ENCODE measurements around the gene CRB3. TPM values are rescaled to one million over a fixed set of nuclear protein-coding genes. Genes with fewer than 3 reads are reported as not detected.
A peak's percentile ranks its signal among the peaks of the same experiment; 100 is the strongest.

The CRB3 gene
- polyA plus RNA-seq, 3 donors: not detected

GRCh38 chr19:6415591-6416190 is 48.4 kb upstream of the CRB3 start:
- Histone ChIP-seq H4K20me1 (ENCODE audit: insufficient read depth, low read length) (peaks cover 30% of the 10 kb centered on the region), H3K4me2 (replicated peaks; ENCODE audit: extremely low read depth, low read length, poor library complexity, severe bottlenecking) (no peak overlapping the region), H3K27me3 (ENCODE audit: control insufficient read depth in 2 of 2, insufficient read depth in 2 of 2, low read length in 2 of 2) (no peaks in the 10 kb centered on the region), H3K36me3 (replicated peaks in 1 of 2; ENCODE audit: control insufficient read depth in 1 of 2, insufficient read depth in 2 of 2, low read length in 2 of 2) (peaks cover 69 to 72% of the 10 kb centered on the region in 2 donors), H3K9ac (ENCODE audit: insufficient read depth, low read length, poor library complexity, severe bottlenecking) (no peak overlapping the region), H3K4me3 (replicated peaks in 1 of 3; ENCODE audit: low read depth in 2 of 3, low read length in 3 of 3) (no peak overlapping the region), H3K27ac (ENCODE audit: low read depth in 1 of 2, low read length in 2 of 2) (no peak overlapping the region), H3K79me2 (ENCODE audit: insufficient read depth, low read length) (peaks cover 25% of the 10 kb centered on the region), H3K9me3 (replicated peaks in 1 of 2; ENCODE audit: control insufficient read depth in 1 of 2, insufficient read depth in 1 of 2, low read length in 2 of 2) (no peaks in the 10 kb centered on the region), H2AFZ (ENCODE audit: insufficient read depth, low read depth, low read length, poor library complexity, severe bottlenecking) (no peak overlapping the region), H3K4me1 (ENCODE audit: control insufficient read depth in 1 of 2, insufficient read depth in 2 of 2, low read length in 2 of 2) (no peaks in the 10 kb centered on the region)
- Mint-ChIP-seq H3K27me3 (ENCODE audit: low read depth in 3 of 3) (peaks cover 0 to 2% (median 1%) of the 10 kb centered on the region in 3 donors), H3K4me1 (no peaks in the 10 kb centered on the region), H3K27ac (no peak overlapping the region), H3K9me3 (peaks cover 0 to 3% (median 0%) of the 10 kb centered on the region in 7 donors), H3K36me3 (peaks cover 68 to 77% of the 10 kb centered on the region in 2 donors), H3K4me3 (no peak overlapping the region)
- DNase-seq: no peak
- WGBS (ENCODE audit: insufficient coverage): 97% methylated on average over 32 of the region's 32 CpGs
- TF ChIP-seq, protein P1, sequence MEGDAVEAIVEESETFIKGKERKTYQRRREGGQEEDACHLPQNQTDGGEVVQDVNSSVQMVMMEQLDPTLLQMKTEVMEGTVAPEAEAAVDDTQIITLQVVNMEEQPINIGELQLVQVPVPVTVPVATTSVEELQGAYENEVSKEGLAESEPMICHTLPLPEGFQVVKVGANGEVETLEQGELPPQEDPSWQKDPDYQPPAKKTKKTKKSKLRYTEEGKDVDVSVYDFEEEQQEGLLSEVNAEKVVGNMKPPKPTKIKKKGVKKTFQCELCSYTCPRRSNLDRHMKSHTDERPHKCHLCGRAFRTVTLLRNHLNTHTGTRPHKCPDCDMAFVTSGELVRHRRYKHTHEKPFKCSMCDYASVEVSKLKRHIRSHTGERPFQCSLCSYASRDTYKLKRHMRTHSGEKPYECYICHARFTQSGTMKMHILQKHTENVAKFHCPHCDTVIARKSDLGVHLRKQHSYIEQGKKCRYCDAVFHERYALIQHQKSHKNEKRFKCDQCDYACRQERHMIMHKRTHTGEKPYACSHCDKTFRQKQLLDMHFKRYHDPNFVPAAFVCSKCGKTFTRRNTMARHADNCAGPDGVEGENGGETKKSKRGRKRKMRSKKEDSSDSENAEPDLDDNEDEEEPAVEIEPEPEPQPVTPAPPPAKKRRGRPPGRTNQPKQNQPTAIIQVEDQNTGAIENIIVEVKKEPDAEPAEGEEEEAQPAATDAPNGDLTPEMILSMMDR (IDR thresholded peaks at IDR 0.05): no peak
- intact Hi-C loops (cut with micrococcal nuclease): no loop called here

DNA sequence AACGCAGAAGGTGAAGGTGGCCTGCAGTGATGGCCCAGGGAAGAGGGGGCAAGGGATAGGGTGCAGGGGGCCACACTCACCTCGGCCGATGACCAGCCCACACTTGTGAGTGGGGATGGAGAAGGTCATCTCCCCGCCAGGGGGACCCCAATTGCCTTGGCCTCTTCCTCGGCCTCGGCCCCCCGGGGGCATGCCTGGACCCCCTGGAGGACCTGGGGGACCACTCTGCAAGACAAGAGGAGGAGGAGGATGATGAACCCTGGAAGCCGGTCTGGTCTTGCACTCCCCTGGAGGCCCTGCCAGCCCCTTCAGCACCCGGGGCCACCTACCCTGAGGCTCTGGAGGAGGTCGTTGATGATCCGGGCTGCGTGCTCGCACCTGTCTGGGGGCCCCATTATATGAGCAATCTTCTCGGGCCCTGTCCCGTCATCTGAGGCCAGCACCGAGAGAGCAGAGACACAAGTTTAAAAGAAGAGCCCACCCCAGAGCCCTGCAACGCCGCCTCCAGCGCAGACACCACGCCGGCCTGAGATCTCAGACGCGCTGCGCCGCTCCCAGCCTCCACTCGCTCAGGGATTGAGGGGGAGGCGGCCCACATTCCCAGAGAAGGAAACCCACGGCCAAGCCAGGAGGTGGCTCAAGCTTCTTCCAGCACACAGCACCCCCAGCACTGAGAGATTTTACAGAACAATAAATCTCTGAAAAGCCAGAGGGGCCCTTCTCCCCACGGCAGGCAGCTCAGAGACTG is 47.2 kb upstream of the CRB3 start:
- Histone ChIP-seq H3K9me3 (replicated peaks in 1 of 2; ENCODE audit: control insufficient read depth in 1 of 2, insufficient read depth in 1 of 2, low read length in 2 of 2) (no peaks in the 10 kb centered on the region), H3K4me3 (replicated peaks in 1 of 3; ENCODE audit: low read depth in 2 of 3, low read length in 3 of 3) (no peak overlapping the region), H3K4me2 (replicated peaks; ENCODE audit: extremely low read depth, low read length, poor library complexity, severe bottlenecking) (no peak overlapping the region), H3K27me3 (ENCODE audit: control insufficient read depth in 2 of 2, insufficient read depth in 2 of 2, low read length in 2 of 2) (no peaks in the 10 kb centered on the region), H3K27ac (ENCODE audit: low read depth in 1 of 2, low read length in 2 of 2) (no peak overlapping the region), H3K4me1 (ENCODE audit: control insufficient read depth in 1 of 2, insufficient read depth in 2 of 2, low read length in 2 of 2) (no peaks in the 10 kb centered on the region), H4K20me1 (ENCODE audit: insufficient read depth, low read length) (peaks cover 41% of the 10 kb centered on the region), H3K79me2 (ENCODE audit: insufficient read depth, low read length) (peaks cover 37% of the 10 kb centered on the region), H3K9ac (ENCODE audit: insufficient read depth, low read length, poor library complexity, severe bottlenecking) (no peak overlapping the region), H2AFZ (ENCODE audit: insufficient read depth, low read depth, low read length, poor library complexity, severe bottlenecking) (no peak overlapping the region), H3K36me3 (replicated peaks in 1 of 2; ENCODE audit: control insufficient read depth in 1 of 2, insufficient read depth in 2 of 2, low read length in 2 of 2) (peaks cover 80 to 82% of the 10 kb centered on the region in 2 donors)
- peaks cover 75 to 88% of the 10 kb centered on the region in 2 donors for H3K36me3 Mint-ChIP-seq
- H3K27ac Mint-ChIP-seq: peak overlapping the region in 2 of 7 donors; percentile 48 to 69
- peaks cover 0 to 3% (median 0%) of the 10 kb centered on the region in 7 donors for H3K9me3 Mint-ChIP-seq
- no peak overlapping the region for H3K4me3 Mint-ChIP-seq
- no peak for DNase-seq
- intact Hi-C loops (cut with micrococcal nuclease): no loop called here
- H3K27me3 Mint-ChIP-seq (ENCODE audit: low read depth in 3 of 3): peaks cover 0 to 1% (median 0%) of the 10 kb centered on the region in 3 donors
- peaks cover 3% of the 10 kb centered on the region for H3K4me1 Mint-ChIP-seq
- TF ChIP-seq, protein P1 (IDR thresholded peaks at IDR 0.05): no peak
- 97% methylated on average over 25 of the region's 29 CpGs for WGBS (ENCODE audit: insufficient coverage)

Data from CD14-positive monocyte (primary cell).